ENCODE results near the gene CCDC15.

- no peak for TF ChIP-seq CTCF (conservative IDR thresholded peaks at IDR 0.05 in 1 of 2, IDR thresholded peaks at IDR 0.05 in 1 of 2; ENCODE audit: low read depth in 1 of 2, low read length in 2 of 2)
- TF ChIP-seq EZH2 (IDR thresholded peaks at IDR 0.05; ENCODE audit: low read length, missing control alignments), result no peak
These were observed 2.7 kb upstream of the CCDC15 start for GRCh38 chr11:124951341-124951740.
